ENCODE measurements around the gene GRB10. TPM values are rescaled to one million over a fixed set of nuclear protein-coding genes. Genes with fewer than 3 reads are reported as not detected.

The GRB10 gene
- total RNA-seq, 4 donors from 2014 or later = 40.4 to 88.6 (median 61.1) TPM

- no peaks in the 10 kb centered on the region for H3K9me3 ChIP-seq
- H3K36me3 ChIP-seq = no peaks in the 10 kb centered on the region
- in situ Hi-C loops (cut with MboI; ENCODE audit: low sequenced_read_pairs in 4 of 4) = no loop called here
- intact Hi-C loops (cut with DNase I; ENCODE audit: low total_unique reads) = no loop called here
- no peak overlapping the region for H3K27ac ChIP-seq
- TF ChIP-seq CTCF (IDR thresholded peaks at IDR 0.05 in 4 of 5, conservative IDR thresholded peaks at IDR 0.05 in 1 of 5) = no peak
- no peak for TF ChIP-seq POLR2A (IDR thresholded peaks at IDR 0.05)
- H3K4me3 ChIP-seq = no peak overlapping the region
- H3K4me1 ChIP-seq = peaks cover 58 to 74% of the 10 kb centered on the region in 2 donors
- no peak for DNase-seq
- no peak for ATAC-seq
- H3K27me3 ChIP-seq = no peaks in the 10 kb centered on the region
These were observed 55.0 kb downstream of the GRB10 start for GRCh38 chr7:50727711-50728110.

GRCh38 chr7:50727072-50727471 lies 55.6 kb downstream of the GRB10 start:
- Histone ChIP-seq H3K27me3 (no peaks in the 10 kb centered on the region), H3K4me3 (no peak overlapping the region), H3K4me1 (peaks cover 55 to 71% of the 10 kb centered on the region in 2 donors), H3K36me3 (no peaks in the 10 kb centered on the region), H3K9me3 (no peaks in the 10 kb centered on the region), H3K27ac (no peak overlapping the region)
- in situ Hi-C loops (cut with MboI; ENCODE audit: low sequenced_read_pairs in 4 of 4) (no loop called here), intact Hi-C loops (cut with DNase I; ENCODE audit: low total_unique reads) (no loop called here)
- TF ChIP-seq CTCF (IDR thresholded peaks at IDR 0.05 in 4 of 5, conservative IDR thresholded peaks at IDR 0.05 in 1 of 5) = no peak
- TF ChIP-seq POLR2A (IDR thresholded peaks at IDR 0.05) = no peak
- ATAC-seq = no peak
- DNase-seq = no peak

- Histone ChIP-seq H3K4me1 (peaks cover 51 to 65% of the 10 kb centered on the region in 2 donors), H3K27ac (no peak overlapping the region)
These were observed 56.9 kb downstream of the GRB10 start for GRCh38 chr7:50725774-50726173.

GRCh38 chr7:50724526-50725520 lies 57.9 kb downstream of the GRB10 start:
- peaks cover 41 to 64% of the 10 kb centered on the region in 2 donors for H3K4me1 ChIP-seq
- intact Hi-C loops (cut with DNase I; ENCODE audit: low total_unique reads) = no loop called here
- no peak overlapping the region for H3K27ac ChIP-seq
- H3K4me3 ChIP-seq = no peak overlapping the region
- no peaks in the 10 kb centered on the region for H3K27me3 ChIP-seq
- DNase-seq = no peak
- peak in 1 of 2 donors; percentile 41 for ATAC-seq
- H3K9me3 ChIP-seq = no peaks in the 10 kb centered on the region
- H3K36me3 ChIP-seq = no peaks in the 10 kb centered on the region
- no peak for TF ChIP-seq CTCF (IDR thresholded peaks at IDR 0.05 in 4 of 5, conservative IDR thresholded peaks at IDR 0.05 in 1 of 5)
- TF ChIP-seq POLR2A (IDR thresholded peaks at IDR 0.05) = no peak
- in situ Hi-C loops (cut with MboI; ENCODE audit: low sequenced_read_pairs in 4 of 4) = no loop called here

More at GRCh38 chr7:50725774-50726173, 56.9 kb downstream of the GRB10 start:
- ATAC-seq (no peak), DNase-seq (no peak)
- Histone ChIP-seq H3K36me3 (no peaks in the 10 kb centered on the region), H3K27me3 (no peaks in the 10 kb centered on the region), H3K4me3 (no peak overlapping the region), H3K9me3 (no peaks in the 10 kb centered on the region)
- intact Hi-C loops (cut with DNase I; ENCODE audit: low total_unique reads) = no loop called here
- in situ Hi-C loops (cut with MboI; ENCODE audit: low sequenced_read_pairs in 4 of 4) = no loop called here
- TF ChIP-seq CTCF (IDR thresholded peaks at IDR 0.05 in 4 of 5, conservative IDR thresholded peaks at IDR 0.05 in 1 of 5) (no peak), POLR2A (IDR thresholded peaks at IDR 0.05) (no peak)
